ENCODE data around the gene SHOC2.

SHOC2 gene

GRCh38 chr10:111004016-111004415 is 84.6 kb downstream of the SHOC2 start:
- H3K4me1 ChIP-seq (ENCODE audit: control insufficient read depth, insufficient read depth, low read length) = no peaks in the 10 kb centered on the region
- no peak overlapping the region for H3K4me3 ChIP-seq (ENCODE audit: insufficient read depth, low read depth, low read length)
- no peaks in the 10 kb centered on the region for H3K9me3 ChIP-seq (ENCODE audit: control insufficient read depth, low read length)
- WGBS, 2 experiments = no CpG with 5 or more reads among the region's 1 CpG
- no peak overlapping the region for H3K27ac ChIP-seq (ENCODE audit: insufficient read depth, low read depth, low read length, poor library complexity, severe bottlenecking)
- H3K27me3 ChIP-seq (ENCODE audit: control insufficient read depth, insufficient read depth, low read length, poor library complexity, severe bottlenecking) = no peaks in the 10 kb centered on the region
- no peaks in the 10 kb centered on the region for H3K36me3 ChIP-seq (ENCODE audit: control insufficient read depth, insufficient read depth, low read length)

GRCh38 chr10:111007486-111007885 is 88.1 kb downstream of the SHOC2 start:
- Histone ChIP-seq H3K4me3 (ENCODE audit: insufficient read depth, low read depth, low read length) (no peak overlapping the region), H3K36me3 (ENCODE audit: control insufficient read depth, insufficient read depth, low read length) (no peaks in the 10 kb centered on the region), H3K27ac (ENCODE audit: insufficient read depth, low read depth, low read length, poor library complexity, severe bottlenecking) (no peak overlapping the region), H3K4me1 (ENCODE audit: control insufficient read depth, insufficient read depth, low read length) (no peaks in the 10 kb centered on the region), H3K27me3 (ENCODE audit: control insufficient read depth, insufficient read depth, low read length, poor library complexity, severe bottlenecking) (no peaks in the 10 kb centered on the region), H3K9me3 (ENCODE audit: control insufficient read depth, low read length) (no peaks in the 10 kb centered on the region)
- 100% methylated on average over 1 of the region's 2 CpGs; no CpG with 5 or more reads in 1 of the 2 experiments for WGBS, 2 experiments

GRCh38 chr10:111015181-111015580 is 95.8 kb downstream of the SHOC2 start:
- Histone ChIP-seq H3K4me3 (ENCODE audit: insufficient read depth, low read depth, low read length) (no peak overlapping the region), H3K36me3 (ENCODE audit: control insufficient read depth, insufficient read depth, low read length) (no peaks in the 10 kb centered on the region), H3K27ac (ENCODE audit: insufficient read depth, low read depth, low read length, poor library complexity, severe bottlenecking) (no peak overlapping the region), H3K9me3 (ENCODE audit: control insufficient read depth, low read length) (no peaks in the 10 kb centered on the region), H3K4me1 (ENCODE audit: control insufficient read depth, insufficient read depth, low read length) (no peaks in the 10 kb centered on the region), H3K27me3 (ENCODE audit: control insufficient read depth, insufficient read depth, low read length, poor library complexity, severe bottlenecking) (no peaks in the 10 kb centered on the region)
- WGBS, 2 experiments = 79 to 91% methylated on average over 1 of the region's 1 CpG

- WGBS, 2 experiments = 97 to 100% methylated on average over 1 of the region's 2 CpGs
- no peaks in the 10 kb centered on the region for H3K27me3 ChIP-seq (ENCODE audit: control insufficient read depth, insufficient read depth, low read length, poor library complexity, severe bottlenecking)
- no peaks in the 10 kb centered on the region for H3K4me1 ChIP-seq (ENCODE audit: control insufficient read depth, insufficient read depth, low read length)
- no peak overlapping the region for H3K4me3 ChIP-seq (ENCODE audit: insufficient read depth, low read depth, low read length)
- H3K27ac ChIP-seq (ENCODE audit: insufficient read depth, low read depth, low read length, poor library complexity, severe bottlenecking) = no peak overlapping the region
- no peaks in the 10 kb centered on the region for H3K9me3 ChIP-seq (ENCODE audit: control insufficient read depth, low read length)
- no peaks in the 10 kb centered on the region for H3K36me3 ChIP-seq (ENCODE audit: control insufficient read depth, insufficient read depth, low read length)
These were observed 97.7 kb downstream of the SHOC2 start for GRCh38 chr10:111017098-111017497.

GRCh38 chr10:111018021-111018420 is 98.6 kb downstream of the SHOC2 start:
- Histone ChIP-seq H3K4me1 (ENCODE audit: control insufficient read depth, insufficient read depth, low read length) (no peaks in the 10 kb centered on the region), H3K27me3 (ENCODE audit: control insufficient read depth, insufficient read depth, low read length, poor library complexity, severe bottlenecking) (no peaks in the 10 kb centered on the region), H3K9me3 (ENCODE audit: control insufficient read depth, low read length) (no peaks in the 10 kb centered on the region), H3K4me3 (ENCODE audit: insufficient read depth, low read depth, low read length) (no peak overlapping the region), H3K36me3 (ENCODE audit: control insufficient read depth, insufficient read depth, low read length) (no peaks in the 10 kb centered on the region), H3K27ac (ENCODE audit: insufficient read depth, low read depth, low read length, poor library complexity, severe bottlenecking) (no peak overlapping the region)

- no peaks in the 10 kb centered on the region for H3K9me3 ChIP-seq (ENCODE audit: control insufficient read depth, low read length)
- H3K4me3 ChIP-seq (ENCODE audit: insufficient read depth, low read depth, low read length) = no peak overlapping the region
- no peaks in the 10 kb centered on the region for H3K4me1 ChIP-seq (ENCODE audit: control insufficient read depth, insufficient read depth, low read length)
- H3K27me3 ChIP-seq (ENCODE audit: control insufficient read depth, insufficient read depth, low read length, poor library complexity, severe bottlenecking) = no peaks in the 10 kb centered on the region
- no peak overlapping the region for H3K27ac ChIP-seq (ENCODE audit: insufficient read depth, low read depth, low read length, poor library complexity, severe bottlenecking)
- no peaks in the 10 kb centered on the region for H3K36me3 ChIP-seq (ENCODE audit: control insufficient read depth, insufficient read depth, low read length)
These were observed 103.7 kb downstream of the SHOC2 start for GRCh38 chr10:111023060-111023459.

GRCh38 chr10:111030042-111030750 is 110.8 kb downstream of the SHOC2 start:
- no peak overlapping the region for H3K27ac ChIP-seq (ENCODE audit: insufficient read depth, low read depth, low read length, poor library complexity, severe bottlenecking)
- no peak overlapping the region for H3K4me3 ChIP-seq (ENCODE audit: insufficient read depth, low read depth, low read length)
- H3K4me1 ChIP-seq (ENCODE audit: control insufficient read depth, insufficient read depth, low read length) = no peaks in the 10 kb centered on the region
- no peaks in the 10 kb centered on the region for H3K36me3 ChIP-seq (ENCODE audit: control insufficient read depth, insufficient read depth, low read length)
- H3K9me3 ChIP-seq (ENCODE audit: control insufficient read depth, low read length) = no peaks in the 10 kb centered on the region
- no peaks in the 10 kb centered on the region for H3K27me3 ChIP-seq (ENCODE audit: control insufficient read depth, insufficient read depth, low read length, poor library complexity, severe bottlenecking)
- 94 to 96% methylated on average over 9 of the region's 9 CpGs for WGBS, 2 experiments

GRCh38 chr10:111034598-111035310 is 115.3 kb downstream of the SHOC2 start:
- 99 to 100% methylated on average over 2 of the region's 2 CpGs for WGBS, 2 experiments
- no peak overlapping the region for H3K27ac ChIP-seq (ENCODE audit: insufficient read depth, low read depth, low read length, poor library complexity, severe bottlenecking)
- H3K9me3 ChIP-seq (ENCODE audit: control insufficient read depth, low read length) = no peaks in the 10 kb centered on the region
- H3K4me1 ChIP-seq (ENCODE audit: control insufficient read depth, insufficient read depth, low read length) = no peaks in the 10 kb centered on the region
- no peaks in the 10 kb centered on the region for H3K36me3 ChIP-seq (ENCODE audit: control insufficient read depth, insufficient read depth, low read length)
- H3K4me3 ChIP-seq (ENCODE audit: insufficient read depth, low read depth, low read length) = no peak overlapping the region
- no peaks in the 10 kb centered on the region for H3K27me3 ChIP-seq (ENCODE audit: control insufficient read depth, insufficient read depth, low read length, poor library complexity, severe bottlenecking)

GRCh38 chr10:111035542-111035941 is 116.1 kb downstream of the SHOC2 start:
- no peak overlapping the region for H3K27ac ChIP-seq (ENCODE audit: insufficient read depth, low read depth, low read length, poor library complexity, severe bottlenecking)

GRCh38 chr10:111037858-111038257 is 118.5 kb downstream of the SHOC2 start:
- Histone ChIP-seq H3K4me1 (ENCODE audit: control insufficient read depth, insufficient read depth, low read length) (no peaks in the 10 kb centered on the region), H3K4me3 (ENCODE audit: insufficient read depth, low read depth, low read length) (no peak overlapping the region), H3K36me3 (ENCODE audit: control insufficient read depth, insufficient read depth, low read length) (no peaks in the 10 kb centered on the region), H3K27me3 (ENCODE audit: control insufficient read depth, insufficient read depth, low read length, poor library complexity, severe bottlenecking) (no peaks in the 10 kb centered on the region), H3K9me3 (ENCODE audit: control insufficient read depth, low read length) (peaks cover 5% of the 10 kb centered on the region), H3K27ac (ENCODE audit: insufficient read depth, low read depth, low read length, poor library complexity, severe bottlenecking) (no peak overlapping the region)

More at GRCh38 chr10:111035542-111035941, 116.1 kb downstream of the SHOC2 start:
- H3K4me3 ChIP-seq (ENCODE audit: insufficient read depth, low read depth, low read length) = no peak overlapping the region
- no peaks in the 10 kb centered on the region for H3K4me1 ChIP-seq (ENCODE audit: control insufficient read depth, insufficient read depth, low read length)
- H3K27me3 ChIP-seq (ENCODE audit: control insufficient read depth, insufficient read depth, low read length, poor library complexity, severe bottlenecking) = no peaks in the 10 kb centered on the region
- H3K36me3 ChIP-seq (ENCODE audit: control insufficient read depth, insufficient read depth, low read length) = no peaks in the 10 kb centered on the region
- no peaks in the 10 kb centered on the region for H3K9me3 ChIP-seq (ENCODE audit: control insufficient read depth, low read length)
